B cell (primary cell): ENCODE results near the gene CPLX1. TPM values are rescaled to one million over a fixed set of nuclear protein-coding genes. Genes with fewer than 3 reads are reported as not detected.

ENCODE experiments used
- ATAC-seq: fragments of 200-7000 bp; cut with Tn5 transposase; one replicate; pipeline ENCODE4 v1.10.0; 2021; ENCODE audit warnings: low read depth, mild to moderate bottlenecking, moderate number of reproducible peaks, moderate library complexity
- CTCF ChIA-PET: fragments of 350-600 bp; sonication (Branson Sonifier 250); formaldehyde crosslinking; loops from one replicate; lab custom pipeline; 2021; ENCODE audit warnings: antibody characterized with exemption, inconsistent platforms; lab: Charles Lee
- POLR2A ChIA-PET: fragments of 350-600 bp; sonication (Branson Sonifier 250); formaldehyde crosslinking; loops from one replicate; lab custom pipeline; 2021; ENCODE audit warnings: antibody characterized with exemption; lab: Charles Lee
- DNase-seq: peaks from one replicate; pipeline ENCODE4 v3.0.0; 2013
- H2AFZ ChIP-seq: 2 replicates; pipeline ENCODE4 v1.6.1; 2012; ENCODE audit warnings: mild to moderate bottlenecking, low read depth, low read length; ENCODE audit not compliant: insufficient read depth, poor library complexity, severe bottlenecking
- H3K27ac ChIP-seq, 2 donors: 1 replicate in 1 of 2; 2 replicates in 1 of 2; pipeline ENCODE4 v1.5.1; 2012 to 2013; ENCODE audit warnings: low read length in 2 of 2, mild to moderate bottlenecking in 2 of 2, moderate library complexity in 1 of 2
- H3K27me3 ChIP-seq, 4 experiments: fragments of 200-600 bp in 1 of 4; sonication (generic) in 1 of 4; replicated peaks in 1 of 4; 1 replicate in 2 of 4; 2 replicates in 2 of 4; pipeline versions ENCODE4 v1.6.1 to v1.7.0; 2013 to 2016; ENCODE audit warnings: low read length in 3 of 4, mild to moderate bottlenecking in 2 of 4, mixed read lengths in 1 of 4, moderate library complexity in 1 of 4; ENCODE audit not compliant: insufficient read depth in 4 of 4, control insufficient read depth in 3 of 4; ENCODE audit errors: control extremely low read depth in 1 of 4
- H3K36me3 ChIP-seq, 2 experiments: replicated peaks in 1 of 2; 1 replicate in 1 of 2; 2 replicates in 1 of 2; pipeline versions ENCODE4 v1.6.1 to v1.7.1; 2013; ENCODE audit warnings: low read length in 1 of 2; ENCODE audit not compliant: insufficient read depth in 2 of 2, control insufficient read depth in 1 of 2; ENCODE audit errors: control extremely low read depth in 1 of 2, extremely low read depth in 1 of 2
- H3K4me1 ChIP-seq, 2 donors: fragments of 200-600 bp in 1 of 2; sonication (generic) in 1 of 2; 1 replicate in 1 of 2; 2 replicates in 1 of 2; pipeline versions ENCODE4 v1.5.1 to v1.6.1; 2013 to 2017; ENCODE audit warnings: low read length in 2 of 2; ENCODE audit not compliant: control insufficient read depth in 2 of 2, insufficient read depth in 2 of 2
- H3K4me2 ChIP-seq: replicated peaks from 2 replicates; pipeline ENCODE3; 2012; ENCODE audit warnings: mild to moderate bottlenecking, low read depth, low read length; ENCODE audit not compliant: poor library complexity, severe bottlenecking
- H3K4me3 ChIP-seq, 5 experiments: fragments of 200-600 bp in 1 of 5; sonication (generic) in 1 of 5; 1 replicate in 3 of 5; 2 replicates in 2 of 5; pipeline versions ENCODE4 v1.5.1 to v1.7.0; 2011 to 2016; ENCODE audit warnings: low read length in 4 of 5, mild to moderate bottlenecking in 4 of 5, low read depth in 2 of 5, control low read depth in 1 of 5, moderate library complexity in 1 of 5; ENCODE audit not compliant: insufficient read depth in 1 of 5; ENCODE audit errors: control extremely low read depth in 1 of 5, extremely low read depth in 1 of 5
- H3K79me2 ChIP-seq: fragments of 200-600 bp; sonication (generic); one replicate; pipeline ENCODE4 v1.6.0; 2016; ENCODE audit warnings: low read length; ENCODE audit not compliant: control insufficient read depth, insufficient read depth
- H3K9ac ChIP-seq: fragments of 200-600 bp; sonication (generic); 2 replicates; pipeline ENCODE4 v1.6.1; 2017; ENCODE audit warnings: mild to moderate bottlenecking, low read length, moderate library complexity
- H3K9me3 ChIP-seq, 3 donors: one replicate each; pipeline versions ENCODE4 v1.6.1 to v1.7.1; 2013; ENCODE audit warnings: low read length in 2 of 3; ENCODE audit not compliant: control insufficient read depth in 2 of 3, insufficient read depth in 1 of 3; ENCODE audit errors: control extremely low read depth in 1 of 3
- H4K20me1 ChIP-seq: 2 replicates; pipeline ENCODE4 v1.6.0; 2012; ENCODE audit warnings: mild to moderate bottlenecking, low read length; ENCODE audit not compliant: insufficient read depth, control insufficient read depth, poor library complexity, severe bottlenecking
- H3K27ac Mint-ChIP-seq: one replicate; pipeline ENCODE4 v1.8.0; 2021; ENCODE audit warnings: mixed read lengths
- H3K27me3 Mint-ChIP-seq: one replicate; pipeline ENCODE4 v1.8.0; 2021; ENCODE audit warnings: mixed read lengths
- H3K4me1 Mint-ChIP-seq: one replicate; pipeline ENCODE4 v1.8.0; 2021; ENCODE audit warnings: mixed read lengths
- H3K4me3 Mint-ChIP-seq: one replicate; pipeline ENCODE4 v1.8.0; 2021; ENCODE audit warnings: mixed read lengths
- H3K9me3 Mint-ChIP-seq: one replicate; pipeline ENCODE4 v1.8.0; 2022; ENCODE audit warnings: mixed read lengths; ENCODE audit not compliant: insufficient read depth
- CTCF ChIP-seq: fragments of 200-600 bp; IDR thresholded peaks from one replicate; pipeline ENCODE4 v1.8.0; 2022; ENCODE audit warnings: antibody characterized with exemption, mild to moderate bottlenecking
- EZH2 ChIP-seq: IDR thresholded peaks from 2 replicates; pipeline ENCODE4 v1.6.1; 2012; ENCODE audit warnings: borderline replicate concordance, low read depth, mild to moderate bottlenecking, moderate library complexity, low read length; ENCODE audit not compliant: insufficient read depth, poor library complexity, severe bottlenecking
- WGBS: methylation state at CpG from one replicate; pipeline ENCODE4 v1.1.5; 2013; ENCODE audit warnings: missing lambda C conversion rate; ENCODE audit not compliant: insufficient coverage; 5-methylcytosine and 5-hydroxymethylcytosine counted together
- intact Hi-C: fragments of 100-400 bp; cut with micrococcal nuclease; formaldehyde crosslinking; loops from one replicate; pipeline ENCODE4 v1.10.0; 2022
- polyA plus RNA-seq: library from polyadenylated mRNA; depleted of rRNA; stranded (reverse); fragments of >200 nt; gene quantifications from 2 replicates; pipeline ENCODE4 v1.2.3, GENCODE V29; 2012
- total RNA-seq, 2 donors: library from RNA; stranded (reverse); fragments of 120-200 nt in 1 of 2; gene quantifications; 1 replicate in 1 of 2; 2 replicates in 1 of 2; pipeline versions ENCODE4 v1.2.3 to v1.2.4, GENCODE V29; 2013 to 2022

Gene CPLX1
- total and polyA plus RNA-seq, 2 donors (not counting 1 experiment from before 2014, with no cell fraction given), result not detected

- 97% methylated on average over 11 of the region's 14 CpGs for WGBS
- H3K4me3 ChIP-seq, result no peak overlapping the region
- no peak for TF ChIP-seq EZH2
- TF ChIP-seq CTCF, result no peak
- ChIA-PET POLR2A (no interaction called here), CTCF (no interaction called here)
- peaks cover 69% of the 10 kb centered on the region for H4K20me1 ChIP-seq
- H3K4me2 ChIP-seq, result no peak overlapping the region
- Mint-ChIP-seq H3K27ac (no peak overlapping the region), H3K27me3 (no peaks in the 10 kb centered on the region), H3K4me1 (peaks cover 4% of the 10 kb centered on the region), H3K9me3 (no peaks in the 10 kb centered on the region), H3K4me3 (no peak overlapping the region)
- ATAC-seq (no peak), DNase-seq (no peak)
- H3K27me3 ChIP-seq, result no peaks in the 10 kb centered on the region
- H3K79me2 ChIP-seq, result peaks cover 20% of the 10 kb centered on the region
- peaks cover 0 to 5% (median 0%) of the 10 kb centered on the region in 3 donors for H3K9me3 ChIP-seq
- peaks cover 0 to 42% of the 10 kb centered on the region in 2 experiments for H3K36me3 ChIP-seq
- no peak overlapping the region for H3K27ac ChIP-seq
- no peak overlapping the region for H3K9ac ChIP-seq
- intact Hi-C loops, result no loop called here
- no peak overlapping the region for H2AFZ ChIP-seq
- H3K4me1 ChIP-seq, result no peaks in the 10 kb centered on the region
Observed at GRCh38 chr4:761086-761485, 64.8 kb downstream of the CPLX1 start.

GRCh38 chr4:760616-761015, 65.3 kb downstream of the CPLX1 start:
- POLR2A ChIA-PET, result no interaction called here

More at GRCh38 chr4:760616-761015, 65.3 kb downstream of the CPLX1 start:
- no peak overlapping the region for H2AFZ ChIP-seq
- no peak overlapping the region for H3K4me3 Mint-ChIP-seq
- H3K36me3 ChIP-seq, result peaks cover 0 to 38% of the 10 kb centered on the region in 2 experiments
- H3K27me3 ChIP-seq, result no peaks in the 10 kb centered on the region
- H3K9me3 ChIP-seq, result peaks cover 0 to 5% (median 0%) of the 10 kb centered on the region in 3 donors
- H3K4me1 Mint-ChIP-seq, result peaks cover 4% of the 10 kb centered on the region
- no peak overlapping the region for H3K4me3 ChIP-seq
- DNase-seq (no peak), ATAC-seq (no peak)
- H3K27ac ChIP-seq, result no peak overlapping the region
- intact Hi-C loops, result no loop called here
- TF ChIP-seq CTCF (no peak), EZH2 (no peak)
- no peaks in the 10 kb centered on the region for H3K27me3 Mint-ChIP-seq
- CTCF ChIA-PET, result no interaction called here
- H3K79me2 ChIP-seq, result peaks cover 20% of the 10 kb centered on the region
- no peak overlapping the region for H3K9ac ChIP-seq
- H3K4me1 ChIP-seq, result no peaks in the 10 kb centered on the region
- H3K27ac Mint-ChIP-seq, result no peak overlapping the region
- no peaks in the 10 kb centered on the region for H3K9me3 Mint-ChIP-seq
- H4K20me1 ChIP-seq, result peaks cover 65% of the 10 kb centered on the region
- no peak overlapping the region for H3K4me2 ChIP-seq
- 100% methylated on average over 11 of the region's 21 CpGs for WGBS
